Osteoblast (primary cell): Measurements from ENCODE around the gene ZFP64. TPM values are rescaled to one million over a fixed set of nuclear protein-coding genes. Genes with fewer than 3 reads are reported as not detected.

Source experiments
- DNase-seq: peaks from one replicate; pipeline ENCODE4 v3.0.0; 2011; ENCODE audit warnings: low spot score, mixed read lengths; ENCODE audit not compliant: insufficient read length; ENCODE audit errors: missing footprints
- H2AFZ ChIP-seq: 2 replicates; pipeline ENCODE4 v1.6.0; 2011; ENCODE audit warnings: mild to moderate bottlenecking, low read length
- H3K27ac ChIP-seq: 2 replicates; pipeline ENCODE4 v1.5.1; 2011; ENCODE audit warnings: mild to moderate bottlenecking, low read depth, low read length, moderate library complexity
- H3K27me3 ChIP-seq: 2 replicates; pipeline ENCODE4 v1.6.0; 2012; ENCODE audit warnings: mild to moderate bottlenecking, control low read depth, inconsistent platforms, low read length, moderate library complexity; ENCODE audit not compliant: insufficient read depth
- H3K36me3 ChIP-seq: 2 replicates; pipeline ENCODE4 v1.5.1; 2011; ENCODE audit warnings: mild to moderate bottlenecking, low read length, control low read depth, moderate library complexity; ENCODE audit not compliant: insufficient read depth
- H3K4me1 ChIP-seq: 2 replicates; pipeline ENCODE4 v1.5.1; 2011; ENCODE audit warnings: mild to moderate bottlenecking, low read length, control low read depth, moderate library complexity; ENCODE audit not compliant: insufficient read depth
- H3K4me2 ChIP-seq: 2 replicates; pipeline ENCODE4 v1.6.0; 2011; ENCODE audit warnings: mild to moderate bottlenecking, low read length; ENCODE audit not compliant: insufficient read depth
- H3K4me3 ChIP-seq: fragments of 200-600 bp; sonication (generic); 3 replicates; pipeline ENCODE4 v1.5.1; 2012; ENCODE audit warnings: mild to moderate bottlenecking, low read length, inconsistent platforms; ENCODE audit not compliant: insufficient read depth
- H3K79me2 ChIP-seq: 2 replicates; pipeline ENCODE4 v1.6.0; 2012; ENCODE audit warnings: mild to moderate bottlenecking, low read length, control low read depth, inconsistent platforms; ENCODE audit not compliant: insufficient read depth
- H3K9me3 ChIP-seq: 2 replicates; pipeline ENCODE4 v1.5.1; 2011; ENCODE audit warnings: low read depth, low read length, control low read depth
- H4K20me1 ChIP-seq: 2 replicates; pipeline ENCODE4 v1.6.0; 2012; ENCODE audit warnings: mild to moderate bottlenecking, low read length, control low read depth; ENCODE audit not compliant: insufficient read depth
- CTCF ChIP-seq: IDR thresholded peaks from 2 replicates; pipeline ENCODE4 v1.5.1; 2011; ENCODE audit warnings: mild to moderate bottlenecking, low read depth, low read length, moderate library complexity; ENCODE audit errors: extremely low read depth
- total RNA-seq: library from RNA; depleted of rRNA; stranded (reverse); fragments of >200 nt; gene quantifications from 2 replicates; pipeline ENCODE4 v1.2.3, GENCODE V29; 2012

ZFP64 gene
- total RNA-seq = 30.4 and 33.3 TPM in 2 replicates

GRCh38 chr20:52191132-52191915 lies at the start of gene ZFP64:
ZFP64 (minus strand) TSS chr20:52191779; CDS start chr20:52191636, 143 bp downstream.
- TF ChIP-seq CTCF = peak; percentile 51
- Histone ChIP-seq H3K27ac (peak within 1 kb of the TSS; percentile 56), H3K36me3 (peaks cover 3% of the 10 kb centered on the region), H4K20me1 (peaks cover 15% of the 10 kb centered on the region), H2AFZ (peak within 1 kb of the TSS; percentile 98), H3K79me2 (peaks cover 23% of the 10 kb centered on the region), H3K9me3 (no peaks in the 10 kb centered on the region), H3K4me3 (peak within 1 kb of the TSS; percentile 96), H3K4me1 (peaks cover 8% of the 10 kb centered on the region), H3K27me3 (no peaks in the 10 kb centered on the region), H3K4me2 (peak within 1 kb of the TSS; percentile 100)
- peak; percentile 98 for DNase-seq

- Histone ChIP-seq H2AFZ (no peak overlapping the region), H3K4me3 (no peak overlapping the region), H3K4me2 (no peak overlapping the region), H3K36me3 (no peaks in the 10 kb centered on the region), H3K79me2 (no peaks in the 10 kb centered on the region), H3K4me1 (no peaks in the 10 kb centered on the region), H3K27ac (no peak overlapping the region), H4K20me1 (no peaks in the 10 kb centered on the region), H3K9me3 (no peaks in the 10 kb centered on the region), H3K27me3 (no peaks in the 10 kb centered on the region)
- no peak for DNase-seq
- no peak for TF ChIP-seq CTCF
Observed at GRCh38 chr20:52240802-52241201, 49.2 kb upstream of the ZFP64 start.

GRCh38 chr20:52239102-52239501 lies 47.5 kb upstream of the ZFP64 start:
- Histone ChIP-seq H3K36me3 (no peaks in the 10 kb centered on the region), H3K79me2 (no peaks in the 10 kb centered on the region), H2AFZ (no peak overlapping the region), H4K20me1 (no peaks in the 10 kb centered on the region), H3K27me3 (no peaks in the 10 kb centered on the region), H3K4me2 (no peak overlapping the region), H3K4me3 (no peak overlapping the region), H3K9me3 (no peaks in the 10 kb centered on the region), H3K4me1 (no peaks in the 10 kb centered on the region), H3K27ac (no peak overlapping the region)
- TF ChIP-seq CTCF = no peak
- no peak for DNase-seq

GRCh38 chr20:52236292-52236691 lies 44.7 kb upstream of the ZFP64 start:
- H3K36me3 ChIP-seq = no peaks in the 10 kb centered on the region
- TF ChIP-seq CTCF = no peak
- no peak overlapping the region for H3K27ac ChIP-seq
- H3K9me3 ChIP-seq = no peaks in the 10 kb centered on the region
- DNase-seq = no peak
- H3K4me3 ChIP-seq = no peak overlapping the region
- no peaks in the 10 kb centered on the region for H3K79me2 ChIP-seq
- no peak overlapping the region for H3K4me2 ChIP-seq
- no peaks in the 10 kb centered on the region for H3K4me1 ChIP-seq
- no peaks in the 10 kb centered on the region for H3K27me3 ChIP-seq
- no peaks in the 10 kb centered on the region for H4K20me1 ChIP-seq
- no peak overlapping the region for H2AFZ ChIP-seq
